KMS-11 (cell line): ENCODE results near the gene ARSK.

ENCODE experiments used
- H2AFZ ChIP-seq: fragments of 200-600 bp; sonication (generic); 2 replicates; pipeline ENCODE4 v1.6.1; 2016; ENCODE audit warnings: antibody characterized with exemption, mixed run types, low read depth
- H3K27ac ChIP-seq: fragments of 200-600 bp; sonication (generic); 2 replicates; pipeline ENCODE4 v1.6.1; 2016; ENCODE audit warnings: mild to moderate bottlenecking, mixed run types
- H3K27me3 ChIP-seq: fragments of 200-600 bp; sonication (generic); 2 replicates; pipeline ENCODE4 v1.6.1; 2017; ENCODE audit warnings: mild to moderate bottlenecking, low read depth, mixed run types, moderate library complexity; ENCODE audit not compliant: insufficient read depth
- H3K36me3 ChIP-seq: fragments of 200-600 bp; sonication (generic); 2 replicates; pipeline ENCODE4 v1.6.1; 2017; ENCODE audit warnings: mild to moderate bottlenecking, mixed run types; ENCODE audit not compliant: insufficient read depth
- H3K4me1 ChIP-seq: fragments of 200-600 bp; sonication (generic); 2 replicates; pipeline ENCODE4 v1.6.1; 2016; ENCODE audit warnings: mild to moderate bottlenecking, low read depth, mixed run types; ENCODE audit not compliant: poor library complexity, severe bottlenecking
- H3K4me2 ChIP-seq: fragments of 200-600 bp; sonication (generic); 2 replicates; pipeline ENCODE4 v1.7.0; 2016; ENCODE audit warnings: mild to moderate bottlenecking, mixed run types
- H3K4me3 ChIP-seq: fragments of 200-600 bp; sonication (generic); IDR thresholded peaks from 2 replicates; pipeline ENCODE4 v1.6.1; 2017; ENCODE audit warnings: low read depth, low read length, mixed read lengths; ENCODE audit not compliant: insufficient read depth
- H3K79me2 ChIP-seq: fragments of 200-600 bp; sonication (generic); 2 replicates; pipeline ENCODE4 v1.6.1; 2016; ENCODE audit warnings: low read depth, mixed run types; ENCODE audit not compliant: insufficient read depth
- H3K9ac ChIP-seq: fragments of 200-600 bp; sonication (generic); 2 replicates; pipeline ENCODE4 v1.6.1; 2016; ENCODE audit warnings: mild to moderate bottlenecking, mixed run types
- H4K20me1 ChIP-seq: fragments of 200-600 bp; sonication (generic); 2 replicates; pipeline ENCODE4 v1.6.1; 2016; ENCODE audit warnings: mild to moderate bottlenecking, mixed run types; ENCODE audit not compliant: insufficient read depth
- TF ChIP-seq, protein P1 (sequence below): fragments of 200-600 bp; sonication (generic); conservative IDR thresholded peaks from 2 replicates; pipeline ENCODE4 v1.6.1; 2017; ENCODE audit warnings: low read depth, mild to moderate bottlenecking, antibody characterized with exemption, low read length, moderate library complexity, mixed read lengths

The ARSK gene

DNA sequence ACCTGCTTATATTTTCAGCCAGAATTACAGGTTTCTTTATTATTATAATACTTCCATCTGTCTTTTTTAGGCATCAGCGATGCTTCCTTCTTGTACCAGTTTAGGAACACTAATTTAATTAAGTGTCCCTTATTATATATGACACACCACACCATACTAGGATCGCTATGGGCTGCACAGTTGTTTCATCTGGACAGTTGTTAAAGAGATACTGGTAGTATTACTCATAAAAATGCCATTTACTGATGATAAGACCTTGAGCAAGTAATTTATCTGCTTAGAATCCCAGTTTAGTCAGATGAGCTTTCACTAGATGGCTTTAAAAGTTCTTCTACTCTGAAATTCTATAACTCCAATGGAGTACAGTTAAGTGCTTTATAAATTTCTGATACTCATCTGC is 17.1 kb downstream of the ARSK start:
- TF ChIP-seq, protein P1, sequence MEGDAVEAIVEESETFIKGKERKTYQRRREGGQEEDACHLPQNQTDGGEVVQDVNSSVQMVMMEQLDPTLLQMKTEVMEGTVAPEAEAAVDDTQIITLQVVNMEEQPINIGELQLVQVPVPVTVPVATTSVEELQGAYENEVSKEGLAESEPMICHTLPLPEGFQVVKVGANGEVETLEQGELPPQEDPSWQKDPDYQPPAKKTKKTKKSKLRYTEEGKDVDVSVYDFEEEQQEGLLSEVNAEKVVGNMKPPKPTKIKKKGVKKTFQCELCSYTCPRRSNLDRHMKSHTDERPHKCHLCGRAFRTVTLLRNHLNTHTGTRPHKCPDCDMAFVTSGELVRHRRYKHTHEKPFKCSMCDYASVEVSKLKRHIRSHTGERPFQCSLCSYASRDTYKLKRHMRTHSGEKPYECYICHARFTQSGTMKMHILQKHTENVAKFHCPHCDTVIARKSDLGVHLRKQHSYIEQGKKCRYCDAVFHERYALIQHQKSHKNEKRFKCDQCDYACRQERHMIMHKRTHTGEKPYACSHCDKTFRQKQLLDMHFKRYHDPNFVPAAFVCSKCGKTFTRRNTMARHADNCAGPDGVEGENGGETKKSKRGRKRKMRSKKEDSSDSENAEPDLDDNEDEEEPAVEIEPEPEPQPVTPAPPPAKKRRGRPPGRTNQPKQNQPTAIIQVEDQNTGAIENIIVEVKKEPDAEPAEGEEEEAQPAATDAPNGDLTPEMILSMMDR, result no peak
- no peaks in the 10 kb centered on the region for H3K79me2 ChIP-seq

GRCh38 chr5:95581576-95581975 is 26.7 kb downstream of the ARSK start:
- TF ChIP-seq, protein P1, result no peak
- no peak overlapping the region for H3K9ac ChIP-seq

More for the DNA sequence above, 17.1 kb downstream of the ARSK start:
- no peaks in the 10 kb centered on the region for H3K4me1 ChIP-seq
- H3K36me3 ChIP-seq, result no peaks in the 10 kb centered on the region
- no peak overlapping the region for H3K4me3 ChIP-seq
- no peak overlapping the region for H3K27ac ChIP-seq
- H3K9ac ChIP-seq, result no peak overlapping the region
- H4K20me1 ChIP-seq, result no peaks in the 10 kb centered on the region
- no peaks in the 10 kb centered on the region for H3K27me3 ChIP-seq
- no peak overlapping the region for H2AFZ ChIP-seq
- no peak overlapping the region for H3K4me2 ChIP-seq

DNA sequence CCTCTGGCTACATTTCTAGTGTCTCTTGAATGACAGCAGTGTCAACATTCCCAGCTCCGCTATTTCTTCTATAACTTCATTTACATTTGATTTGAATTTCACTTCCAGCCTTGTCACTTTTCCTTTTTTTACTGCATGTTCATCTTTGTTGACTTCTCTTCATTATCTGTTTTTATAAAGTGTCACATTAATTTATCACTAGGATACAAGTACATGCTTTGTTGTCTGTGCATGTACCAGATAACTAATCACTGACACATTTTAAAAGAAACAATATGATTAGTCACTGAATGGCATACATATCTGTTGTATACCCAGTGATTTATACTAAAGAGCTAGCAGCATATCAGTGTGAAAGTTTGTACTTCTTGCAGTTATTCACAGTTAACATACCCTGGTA is 29.1 kb downstream of the ARSK start:
- H3K9ac ChIP-seq, result no peak overlapping the region
- no peaks in the 10 kb centered on the region for H3K27me3 ChIP-seq
- no peaks in the 10 kb centered on the region for H3K79me2 ChIP-seq
- no peak overlapping the region for H2AFZ ChIP-seq
- H3K4me1 ChIP-seq, result no peaks in the 10 kb centered on the region
- H3K36me3 ChIP-seq, result no peaks in the 10 kb centered on the region
- H4K20me1 ChIP-seq, result no peaks in the 10 kb centered on the region
- TF ChIP-seq, protein P1, result no peak
- H3K4me3 ChIP-seq, result no peak overlapping the region
- H3K27ac ChIP-seq, result no peak overlapping the region
- no peak overlapping the region for H3K4me2 ChIP-seq

More at GRCh38 chr5:95581576-95581975, 26.7 kb downstream of the ARSK start:
- no peak overlapping the region for H2AFZ ChIP-seq
- no peaks in the 10 kb centered on the region for H3K27me3 ChIP-seq
- H3K4me1 ChIP-seq, result no peaks in the 10 kb centered on the region
- H3K36me3 ChIP-seq, result no peaks in the 10 kb centered on the region
- no peak overlapping the region for H3K4me3 ChIP-seq
- no peak overlapping the region for H3K27ac ChIP-seq
- H4K20me1 ChIP-seq, result no peaks in the 10 kb centered on the region
- no peak overlapping the region for H3K4me2 ChIP-seq
- no peaks in the 10 kb centered on the region for H3K79me2 ChIP-seq

DNA sequence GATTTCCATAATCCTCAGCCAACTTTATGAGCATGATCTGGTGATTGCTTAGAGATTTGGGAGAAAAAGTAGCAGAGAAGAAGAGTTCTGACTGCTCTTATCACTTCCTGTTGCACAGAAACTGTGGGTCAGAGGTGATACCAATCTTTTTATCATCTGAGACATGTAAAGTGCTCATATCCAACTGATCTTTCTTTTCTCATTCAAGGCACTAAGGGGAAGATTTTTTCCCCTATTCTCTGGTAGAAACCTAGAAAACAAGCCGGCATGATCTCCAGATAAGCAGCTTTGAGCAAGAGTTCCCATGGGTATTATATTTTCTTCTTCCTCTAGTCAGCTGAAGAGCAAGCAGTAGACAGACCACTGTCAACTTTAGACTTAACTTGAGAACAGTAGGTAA is 36.0 kb downstream of the ARSK start:
- H3K79me2 ChIP-seq, result no peaks in the 10 kb centered on the region
- no peak overlapping the region for H3K27ac ChIP-seq
- no peaks in the 10 kb centered on the region for H3K36me3 ChIP-seq
- no peak overlapping the region for H3K4me2 ChIP-seq
- H3K4me1 ChIP-seq, result no peaks in the 10 kb centered on the region
- no peak overlapping the region for H3K4me3 ChIP-seq
- H2AFZ ChIP-seq, result no peak overlapping the region
- no peaks in the 10 kb centered on the region for H4K20me1 ChIP-seq
- no peaks in the 10 kb centered on the region for H3K27me3 ChIP-seq
- TF ChIP-seq, protein P1, result no peak
- no peak overlapping the region for H3K9ac ChIP-seq
